ENCODE results near the gene DMP1.

The DMP1 gene

DNA sequence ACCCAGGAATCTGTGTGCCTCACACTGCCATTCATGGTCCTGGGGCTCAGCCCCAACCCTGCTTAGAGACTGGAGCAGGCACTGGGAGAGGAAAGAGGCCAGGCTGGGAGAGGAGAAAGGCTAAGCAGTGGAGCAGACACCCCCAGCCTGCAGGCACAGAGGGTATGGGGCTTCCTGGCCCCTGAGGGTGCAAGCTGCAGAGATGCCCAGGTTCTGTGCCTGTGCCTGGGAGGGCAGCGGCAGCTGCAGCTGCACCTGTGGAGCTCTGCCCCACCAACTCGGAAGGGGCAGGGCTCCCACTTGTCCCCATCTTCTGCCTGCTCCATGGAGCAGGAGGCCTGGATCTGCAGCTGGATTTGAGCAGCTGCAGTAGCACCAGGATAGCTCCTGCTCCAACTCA is 47.9 kb downstream of the DMP1 start:
- intact Hi-C loops (cut with DNase I; ENCODE audit: low total_unique reads): no loop called here
- no peaks in the 10 kb centered on the region for H3K27me3 ChIP-seq
- H3K9me3 ChIP-seq: no peaks in the 10 kb centered on the region
- TF ChIP-seq, protein P1, sequence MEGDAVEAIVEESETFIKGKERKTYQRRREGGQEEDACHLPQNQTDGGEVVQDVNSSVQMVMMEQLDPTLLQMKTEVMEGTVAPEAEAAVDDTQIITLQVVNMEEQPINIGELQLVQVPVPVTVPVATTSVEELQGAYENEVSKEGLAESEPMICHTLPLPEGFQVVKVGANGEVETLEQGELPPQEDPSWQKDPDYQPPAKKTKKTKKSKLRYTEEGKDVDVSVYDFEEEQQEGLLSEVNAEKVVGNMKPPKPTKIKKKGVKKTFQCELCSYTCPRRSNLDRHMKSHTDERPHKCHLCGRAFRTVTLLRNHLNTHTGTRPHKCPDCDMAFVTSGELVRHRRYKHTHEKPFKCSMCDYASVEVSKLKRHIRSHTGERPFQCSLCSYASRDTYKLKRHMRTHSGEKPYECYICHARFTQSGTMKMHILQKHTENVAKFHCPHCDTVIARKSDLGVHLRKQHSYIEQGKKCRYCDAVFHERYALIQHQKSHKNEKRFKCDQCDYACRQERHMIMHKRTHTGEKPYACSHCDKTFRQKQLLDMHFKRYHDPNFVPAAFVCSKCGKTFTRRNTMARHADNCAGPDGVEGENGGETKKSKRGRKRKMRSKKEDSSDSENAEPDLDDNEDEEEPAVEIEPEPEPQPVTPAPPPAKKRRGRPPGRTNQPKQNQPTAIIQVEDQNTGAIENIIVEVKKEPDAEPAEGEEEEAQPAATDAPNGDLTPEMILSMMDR (IDR thresholded peaks at IDR 0.05): no peak
- H3K4me1 ChIP-seq: no peaks in the 10 kb centered on the region
- no peak overlapping the region for H3K4me3 ChIP-seq
- DNase-seq: no peak
- H3K27ac ChIP-seq: no peak overlapping the region
- H3K36me3 ChIP-seq: no peaks in the 10 kb centered on the region

DNA sequence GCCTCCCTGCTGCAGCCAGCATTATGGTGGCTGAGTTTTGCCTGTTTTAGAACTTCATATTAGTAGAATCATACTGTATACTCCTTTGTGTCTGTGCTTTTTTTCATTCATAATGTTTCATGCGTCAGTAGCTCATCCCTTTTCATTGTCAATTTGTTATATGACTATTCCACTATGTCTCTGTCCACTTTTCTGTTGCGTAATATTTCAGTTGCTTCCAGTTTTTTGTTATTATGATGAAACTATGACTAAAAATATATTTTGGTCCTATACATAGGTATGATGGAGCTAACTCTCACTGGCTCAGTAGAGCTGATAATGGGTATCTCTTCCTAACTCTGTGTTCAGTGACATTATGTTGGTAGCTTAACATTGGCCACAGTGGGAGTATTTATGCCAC is 48.3 kb downstream of the DMP1 start:
- TF ChIP-seq, protein P1 (IDR thresholded peaks at IDR 0.05): no peak
- no peak for DNase-seq
- Histone ChIP-seq H3K27me3 (no peaks in the 10 kb centered on the region), H3K27ac (no peak overlapping the region), H3K4me1 (peaks cover 0 to under 1% (median 0%) of the 10 kb centered on the region in 4 donors), H3K36me3 (no peaks in the 10 kb centered on the region), H3K4me3 (no peak overlapping the region), H3K9me3 (no peaks in the 10 kb centered on the region)
- intact Hi-C loops (cut with DNase I; ENCODE audit: low total_unique reads): no loop called here

DNA sequence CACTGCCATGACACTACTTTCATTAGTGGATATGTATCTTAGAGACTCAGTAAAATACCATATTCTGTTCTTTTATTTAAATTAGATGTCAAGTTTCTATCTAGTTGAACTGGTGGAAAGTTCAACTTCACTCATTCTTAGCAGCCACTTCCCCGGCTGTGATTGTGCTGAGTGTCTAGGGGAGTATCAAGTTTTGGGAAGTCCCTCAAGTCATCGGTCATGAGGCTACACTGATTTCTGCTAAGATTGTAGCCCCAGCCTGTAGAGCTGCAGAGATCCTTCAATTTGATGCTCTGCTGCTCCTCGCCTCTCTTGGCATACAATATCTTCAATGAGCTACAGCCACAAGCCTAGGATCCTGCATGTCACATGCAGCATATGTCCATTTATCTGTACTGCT is 53.9 kb downstream of the DMP1 start:
- Histone ChIP-seq H3K9me3 (no peaks in the 10 kb centered on the region), H3K27ac (no peak overlapping the region), H3K27me3 (no peaks in the 10 kb centered on the region), H3K4me1 (peaks cover 0 to 4% (median 0%) of the 10 kb centered on the region in 4 donors), H3K4me3 (no peak overlapping the region), H3K36me3 (no peaks in the 10 kb centered on the region)
- intact Hi-C loops (cut with DNase I; ENCODE audit: low total_unique reads): no loop called here
- DNase-seq: no peak
- TF ChIP-seq, protein P1 (IDR thresholded peaks at IDR 0.05): no peak

DNA sequence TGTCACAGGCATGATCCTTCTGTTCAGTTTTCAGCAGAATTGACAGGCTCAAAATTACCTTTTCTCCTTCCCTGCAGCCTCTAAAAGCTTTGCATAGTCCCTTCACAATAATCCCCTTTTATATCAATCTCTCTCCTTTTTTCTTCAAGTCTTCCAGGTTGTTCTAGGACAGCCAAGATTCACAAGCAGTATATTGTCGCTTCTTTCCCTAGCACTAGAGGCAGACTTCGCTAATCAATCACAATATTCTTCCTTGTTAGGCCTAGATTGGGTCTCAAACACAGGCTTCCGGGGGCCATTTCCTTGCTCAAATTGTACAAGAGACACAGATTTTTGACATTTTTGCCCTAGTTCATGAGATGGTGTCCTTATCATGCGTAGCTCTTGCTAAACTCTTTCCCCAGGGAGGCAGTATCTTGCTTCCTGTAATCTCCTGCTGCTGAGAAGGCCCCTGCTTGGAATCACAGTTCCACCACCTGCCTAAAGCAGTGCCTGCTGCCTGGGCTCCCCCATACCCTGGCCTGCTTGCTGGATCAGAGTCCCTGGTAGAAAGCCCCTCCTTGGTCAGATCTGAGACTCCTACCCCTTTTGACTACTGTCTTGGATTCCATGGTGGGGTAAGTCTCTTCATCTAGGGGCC is 57.3 kb downstream of the DMP1 start:
- no peak for DNase-seq
- Histone ChIP-seq H3K27me3 (no peaks in the 10 kb centered on the region), H3K27ac (no peak overlapping the region), H3K4me1 (peaks cover 0 to 4% (median 0%) of the 10 kb centered on the region in 4 donors), H3K9me3 (no peaks in the 10 kb centered on the region), H3K4me3 (no peak overlapping the region), H3K36me3 (no peaks in the 10 kb centered on the region)
- TF ChIP-seq, protein P1 (IDR thresholded peaks at IDR 0.05): no peak
- intact Hi-C loops (cut with DNase I; ENCODE audit: low total_unique reads): no loop called here
